Activated naive CD4-positive, alpha-beta T cell (primary cell): Measurements from ENCODE around the gene ANXA4.
"Not testable (repeated sequence)": the region's sequence is repeated elsewhere in the genome, so short reads cannot be mapped to it uniquely, and the experiment has no call there.

Experiments
- DNase-seq, 4 experiments: peaks; one replicate each; lab custom pipeline; 2025; lab: John Stamatoyannopoulos, UW

ANXA4 gene

DNA sequence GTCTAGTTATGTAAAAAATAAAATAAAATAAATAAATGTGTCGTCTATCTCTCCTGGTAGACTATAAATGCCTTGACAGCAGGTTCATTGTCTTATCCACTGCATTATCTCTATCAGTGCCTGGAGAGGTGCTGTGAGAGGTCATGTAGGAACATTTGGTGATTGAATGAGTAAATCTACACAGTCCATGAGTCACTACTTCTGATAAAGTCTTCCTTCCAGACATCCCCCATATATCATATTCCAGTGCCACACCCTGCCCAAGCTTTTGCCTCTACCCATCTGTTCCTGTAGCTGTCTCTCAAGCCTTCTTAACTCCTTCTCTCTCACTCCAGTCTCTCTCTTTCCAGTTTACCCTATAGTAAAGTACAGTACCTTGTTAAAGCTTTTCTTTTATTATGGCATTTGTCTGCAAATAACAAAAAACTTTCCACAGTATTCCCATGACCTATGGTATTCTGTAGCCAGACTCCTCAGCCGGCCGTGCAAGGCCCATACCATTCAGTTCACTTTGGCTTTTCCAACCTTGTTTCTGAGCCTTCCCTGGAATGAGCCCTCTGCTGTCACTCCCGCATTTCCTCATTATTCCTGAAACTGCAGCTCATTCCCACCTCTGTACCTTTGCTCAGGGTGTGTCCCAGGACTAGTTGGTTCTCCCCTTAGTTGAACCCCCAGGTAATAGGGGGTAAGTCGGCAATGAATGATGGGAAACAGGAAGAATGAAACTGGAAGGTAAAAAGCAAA lies 37.5 kb downstream of the ANXA4 start:
- no peak for DNase-seq

DNA sequence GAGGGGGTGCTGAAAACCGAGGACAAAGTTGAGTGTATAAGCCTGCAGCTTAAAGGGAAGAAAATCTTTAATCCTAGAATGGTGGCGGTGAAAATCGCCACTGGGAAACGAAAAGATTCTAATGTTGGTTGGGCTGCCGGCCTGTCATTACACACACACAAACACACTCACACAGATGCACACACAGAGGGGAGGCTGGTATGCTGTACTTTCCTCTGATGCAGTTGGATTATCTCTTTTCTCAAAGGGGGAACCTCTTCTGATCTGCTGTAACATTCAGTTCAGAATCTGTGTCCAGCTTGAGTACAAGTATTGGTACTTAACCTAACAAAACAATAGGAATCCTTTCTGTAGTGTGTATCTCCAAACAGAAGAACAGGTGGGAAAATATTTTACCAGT lies 39.0 kb downstream of the ANXA4 start:
- no peak for DNase-seq

DNA sequence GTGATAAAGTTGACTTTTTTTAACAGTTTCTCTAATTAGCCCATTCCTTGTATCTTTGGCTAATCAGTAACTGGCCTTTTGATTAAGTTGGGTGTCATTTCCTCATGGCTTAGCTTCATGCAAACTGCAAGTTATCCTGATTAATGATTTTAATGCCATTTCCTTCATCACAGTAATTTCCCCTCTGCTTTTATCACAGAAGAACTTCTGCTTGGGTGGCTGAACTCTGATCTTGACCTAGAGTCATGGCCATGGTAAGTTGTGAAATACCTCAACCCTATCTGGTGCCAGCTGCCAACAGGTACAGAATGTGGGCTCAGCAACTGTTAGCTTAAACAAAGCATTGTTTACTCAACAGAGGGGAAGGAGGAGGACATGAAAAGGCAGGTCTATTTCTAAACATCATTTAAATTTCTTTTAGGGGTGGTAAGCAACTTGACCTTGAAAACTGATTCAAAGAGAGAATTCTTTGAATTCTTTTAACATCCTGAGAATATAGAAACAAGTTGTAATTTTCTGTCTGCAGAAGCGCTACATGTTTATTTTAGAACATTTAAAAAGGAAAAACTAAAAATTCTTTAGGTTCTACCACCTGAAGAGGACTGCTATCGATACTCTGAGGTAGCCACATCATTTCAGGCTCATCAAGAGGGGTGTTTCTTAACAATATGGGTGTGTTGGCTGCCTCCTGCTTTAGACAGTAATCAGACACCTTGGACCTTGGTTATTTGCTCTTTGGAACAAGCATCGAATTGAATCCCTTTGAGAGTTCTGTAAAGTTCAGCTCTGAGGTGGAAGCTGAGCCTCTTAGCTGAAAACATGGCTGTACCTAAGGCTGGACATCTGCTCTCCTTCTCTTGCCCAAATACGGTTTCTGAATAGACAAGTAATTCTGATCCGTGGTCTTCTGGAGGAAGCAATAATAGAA lies 39.7 kb downstream of the ANXA4 start:
- DNase-seq, result no peak

DNA sequence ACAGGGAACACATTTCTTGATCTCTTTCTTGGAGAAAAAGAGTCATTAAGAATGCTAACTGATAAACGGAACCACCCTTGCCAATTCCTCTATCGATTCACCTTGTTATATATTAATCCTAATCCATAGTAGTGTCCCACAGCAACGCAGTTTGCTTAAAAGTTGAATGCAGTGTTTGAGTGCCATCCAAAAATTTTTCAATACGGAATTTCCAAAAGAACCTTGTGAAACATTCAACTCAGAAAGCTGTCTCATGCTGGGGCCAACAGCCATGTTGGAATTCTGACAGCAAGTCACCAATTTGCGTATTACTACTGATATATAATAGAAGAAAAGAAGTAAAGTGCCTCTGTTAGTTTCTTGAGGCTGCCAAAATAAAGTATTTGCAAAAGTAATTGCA lies 42.3 kb downstream of the ANXA4 start:
- DNase-seq, result no peak

DNA sequence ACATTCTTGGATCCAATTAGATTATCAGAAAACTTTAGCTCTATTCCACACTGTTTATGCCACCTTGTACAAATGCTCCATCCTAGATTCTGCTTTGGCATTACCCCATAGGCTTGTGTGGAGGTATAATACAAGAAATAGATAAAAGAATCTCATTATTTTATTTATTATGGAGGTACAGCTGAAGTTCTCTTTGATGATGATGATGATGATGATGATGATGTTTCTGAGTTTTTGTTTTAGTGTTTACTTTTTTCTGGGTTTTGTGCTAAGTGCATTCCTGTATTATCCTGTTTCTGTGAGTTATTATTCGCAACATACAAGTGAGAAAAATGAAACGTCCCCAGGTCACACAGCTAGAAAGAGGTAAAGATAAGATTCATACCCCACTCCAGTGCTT lies 43.4 kb downstream of the ANXA4 start:
- no peak for DNase-seq

DNA sequence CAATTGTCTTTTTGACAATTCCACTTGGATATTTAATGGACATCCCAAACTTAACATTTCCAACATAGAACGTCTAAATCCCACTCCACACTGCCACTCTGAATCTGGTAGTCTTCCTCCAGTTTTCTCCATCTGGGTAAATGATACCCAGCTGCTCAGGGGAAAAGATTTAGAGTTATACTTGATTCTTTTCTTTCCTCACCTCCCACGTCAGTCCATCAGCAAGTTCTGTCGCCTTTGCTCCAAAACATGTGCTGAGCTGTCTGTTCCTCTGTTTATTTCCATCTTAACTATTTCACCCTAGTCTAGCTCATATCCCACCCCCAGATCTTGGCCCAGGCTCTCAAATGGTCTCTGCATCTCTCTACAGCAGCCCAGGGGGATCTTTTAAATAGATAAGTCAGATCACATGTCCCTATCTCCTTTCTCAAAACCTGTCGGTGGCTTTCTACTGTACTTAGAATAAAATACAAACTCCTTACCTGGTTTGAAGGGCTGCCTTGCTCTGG lies 44.2 kb downstream of the ANXA4 start:
- DNase-seq, result no peak

DNA sequence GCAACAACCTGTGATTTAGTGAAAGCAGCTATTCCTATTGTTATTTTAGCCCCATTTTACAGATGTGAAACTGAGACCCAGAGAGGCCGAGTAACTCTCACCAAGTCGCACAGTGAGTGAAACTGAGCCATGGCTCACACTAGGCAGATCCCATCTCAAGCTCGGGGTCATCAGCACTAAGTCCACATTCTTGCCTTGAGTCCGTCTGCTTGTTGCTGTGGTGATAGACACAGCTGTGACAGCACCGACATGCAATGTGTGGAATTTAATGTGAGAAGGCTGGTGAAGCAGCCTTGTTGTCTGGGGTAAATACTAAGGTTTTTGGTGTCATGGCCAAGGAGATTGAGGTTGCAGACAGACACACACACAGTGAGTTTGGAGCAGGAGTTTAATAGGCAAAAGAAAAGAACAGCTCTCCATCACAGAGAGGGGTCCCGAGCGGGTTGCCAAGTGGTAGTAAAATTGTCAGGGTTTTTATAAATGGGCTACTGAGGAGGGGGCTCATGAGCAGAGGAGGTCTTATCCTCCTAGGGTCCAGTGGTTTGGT lies 47.3 kb downstream of the ANXA4 start:
- DNase-seq, result no peak

DNA sequence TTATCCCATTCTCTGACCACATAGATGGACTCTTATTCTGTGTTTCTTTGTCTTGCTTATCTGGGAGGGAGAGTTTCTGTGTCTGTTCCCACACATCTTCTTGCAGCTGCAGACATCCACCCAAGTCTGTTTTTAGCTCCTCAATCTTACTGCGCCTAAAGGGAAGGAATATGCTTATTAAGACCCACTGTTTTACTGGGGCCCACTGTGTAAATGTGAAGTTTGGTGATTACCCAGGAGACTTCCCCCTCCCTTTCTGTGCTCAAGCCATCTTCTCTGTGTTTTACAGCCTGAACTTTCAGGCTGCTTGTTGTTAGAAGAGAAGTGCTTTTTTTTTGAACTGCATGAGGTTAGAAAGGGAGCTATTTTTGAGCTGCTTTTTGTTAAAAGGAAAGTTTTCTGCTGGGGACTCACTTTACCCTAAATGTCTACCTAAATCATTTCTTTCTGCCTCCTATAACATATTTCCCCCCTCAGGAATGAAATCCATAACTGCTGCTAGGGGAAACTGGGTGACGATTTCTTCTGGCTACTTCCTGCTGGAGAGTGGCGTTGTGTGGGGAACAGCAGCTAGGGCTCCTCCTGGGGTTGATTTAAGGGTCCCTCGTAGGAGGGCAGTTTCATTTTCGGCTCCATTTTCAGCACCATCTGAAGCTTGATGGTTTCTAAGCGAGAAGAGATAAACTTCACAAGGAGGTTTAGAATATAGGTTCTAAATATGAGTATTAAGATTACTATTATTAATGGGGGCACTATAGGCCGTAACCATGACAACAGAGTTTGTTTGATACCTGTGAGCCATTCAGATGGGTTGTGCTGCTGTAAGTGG lies 48.1 kb downstream of the ANXA4 start:
- DNase-seq, result no peak

DNA sequence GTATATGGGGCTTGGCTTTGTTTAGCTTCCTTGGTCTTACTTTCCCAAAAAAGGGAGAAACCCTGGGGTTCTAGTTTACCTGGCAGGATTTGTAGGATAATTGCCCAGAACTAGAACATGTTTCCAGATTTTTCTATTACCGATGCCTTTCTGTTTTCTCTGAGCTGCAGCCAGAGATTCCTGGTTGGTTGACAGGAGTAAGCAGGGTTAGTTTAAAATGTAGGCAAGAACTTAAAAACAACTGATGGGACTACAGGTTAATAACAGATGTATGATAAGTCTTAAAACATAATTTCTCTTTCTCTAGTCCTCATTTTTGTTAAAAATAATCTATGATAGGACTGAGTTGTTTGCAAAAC lies 48.6 kb downstream of the ANXA4 start:
- no peak for DNase-seq

DNA sequence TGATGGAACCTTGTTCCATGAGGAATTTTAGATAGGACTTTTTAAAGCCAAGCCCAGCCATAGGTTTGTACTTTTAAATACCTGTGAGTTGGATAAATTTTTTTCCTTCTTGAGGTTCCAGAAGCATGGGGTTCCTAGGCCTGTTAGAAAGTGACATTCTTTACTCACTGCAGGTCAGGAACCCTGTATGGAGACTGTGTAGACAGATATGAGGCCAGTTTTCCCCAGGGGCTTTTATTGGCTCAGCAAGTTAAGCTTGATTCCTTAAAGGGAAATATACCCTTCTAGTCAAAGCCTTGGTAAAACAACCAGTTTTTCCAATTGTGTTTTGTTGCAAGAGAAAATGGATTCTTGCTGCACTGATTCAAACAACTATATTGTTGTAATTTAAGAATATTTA lies 49.1 kb downstream of the ANXA4 start:
- no peak for DNase-seq

DNA sequence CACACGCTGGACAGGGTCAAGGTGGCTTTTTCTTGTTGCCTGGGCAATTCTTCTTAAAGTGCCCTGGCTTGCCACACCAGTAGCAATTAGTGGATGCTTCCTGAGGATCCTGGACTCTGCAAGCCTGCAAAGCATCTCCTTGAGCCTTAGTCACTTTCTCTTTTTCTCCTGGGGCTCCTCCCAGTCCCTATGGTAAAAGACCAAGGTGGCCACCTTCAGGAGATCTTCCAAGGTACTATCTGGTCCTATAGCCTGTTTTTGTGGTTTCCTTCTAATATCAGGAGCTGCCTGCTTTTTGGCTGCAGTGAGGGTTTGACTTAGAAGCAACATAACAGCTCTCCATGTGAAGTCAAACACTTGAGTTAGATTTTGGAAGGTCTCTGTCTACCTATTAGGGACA lies 54.2 kb downstream of the ANXA4 start:
- no peak for DNase-seq

DNA sequence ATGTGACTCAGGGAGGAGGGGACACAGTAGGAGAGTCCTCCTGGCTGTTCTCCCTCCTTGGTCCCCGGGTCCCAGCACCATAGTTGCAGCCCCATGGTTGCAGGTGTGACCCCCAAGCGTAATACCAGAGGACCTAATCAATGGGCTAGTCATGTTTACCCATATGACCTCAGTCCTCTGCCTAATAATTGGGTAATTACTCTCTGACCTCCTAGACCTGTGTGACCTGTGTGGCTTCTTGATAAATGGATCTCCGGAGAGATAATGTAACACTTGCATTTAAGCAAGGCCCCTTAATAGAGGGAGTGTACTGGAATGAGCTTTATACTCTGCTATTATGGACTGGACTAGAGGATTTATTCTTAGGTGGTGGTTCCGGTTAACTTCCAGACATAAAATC lies 55.3 kb downstream of the ANXA4 start:
- DNase-seq, result no peak

DNA sequence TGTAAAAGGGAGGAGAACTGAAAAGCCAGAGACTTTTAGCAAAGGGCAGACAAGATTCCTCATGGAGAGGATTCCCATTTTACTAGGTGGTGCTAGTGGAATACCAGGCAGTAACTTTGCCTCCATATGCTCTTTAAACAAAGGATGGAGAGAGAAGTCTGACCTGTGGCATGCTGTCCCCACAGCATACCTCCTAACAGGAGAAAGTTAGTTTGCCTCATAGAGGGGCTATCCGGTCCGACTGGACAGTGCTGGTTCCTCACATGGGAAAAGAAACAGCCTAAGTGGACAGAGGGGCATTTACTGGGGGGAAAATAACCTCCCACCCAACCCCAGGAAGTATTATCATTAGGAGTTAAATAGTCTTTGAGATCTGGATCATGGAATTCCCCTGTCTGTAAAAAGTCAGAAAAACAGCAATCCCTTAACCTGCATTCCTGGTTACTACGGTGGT lies 55.9 kb downstream of the ANXA4 start:
- no peak for DNase-seq

DNA sequence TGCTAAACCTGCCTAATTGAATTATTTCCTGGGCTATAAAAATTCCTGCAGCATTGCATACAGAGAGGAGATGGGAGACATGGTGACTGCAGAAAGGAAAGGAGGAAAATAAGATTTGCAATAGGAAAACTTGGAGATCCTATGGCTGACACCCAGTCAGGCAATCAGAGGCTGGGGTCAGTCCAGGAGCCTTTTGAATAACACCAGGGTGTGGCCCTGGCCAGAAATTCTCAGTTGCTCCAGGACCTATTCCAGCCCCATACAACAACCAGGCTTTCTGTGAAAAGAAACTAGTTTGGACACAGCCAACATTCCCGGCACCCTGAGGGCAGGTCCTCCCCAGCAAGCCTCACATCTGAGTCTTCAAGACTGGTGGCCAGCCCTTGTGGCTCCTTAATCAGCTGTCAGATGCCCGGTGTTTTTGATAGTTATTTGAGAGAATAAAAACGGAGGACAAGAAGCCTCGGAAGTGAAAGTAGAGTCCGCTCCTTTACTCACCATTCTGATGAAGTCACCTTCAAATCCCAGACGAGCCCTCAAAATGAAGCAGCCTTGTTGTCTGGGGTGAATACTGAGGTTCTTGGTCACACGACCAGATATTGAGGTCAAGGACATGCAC lies 56.5 kb downstream of the ANXA4 start:
- DNase-seq, result no peak

DNA sequence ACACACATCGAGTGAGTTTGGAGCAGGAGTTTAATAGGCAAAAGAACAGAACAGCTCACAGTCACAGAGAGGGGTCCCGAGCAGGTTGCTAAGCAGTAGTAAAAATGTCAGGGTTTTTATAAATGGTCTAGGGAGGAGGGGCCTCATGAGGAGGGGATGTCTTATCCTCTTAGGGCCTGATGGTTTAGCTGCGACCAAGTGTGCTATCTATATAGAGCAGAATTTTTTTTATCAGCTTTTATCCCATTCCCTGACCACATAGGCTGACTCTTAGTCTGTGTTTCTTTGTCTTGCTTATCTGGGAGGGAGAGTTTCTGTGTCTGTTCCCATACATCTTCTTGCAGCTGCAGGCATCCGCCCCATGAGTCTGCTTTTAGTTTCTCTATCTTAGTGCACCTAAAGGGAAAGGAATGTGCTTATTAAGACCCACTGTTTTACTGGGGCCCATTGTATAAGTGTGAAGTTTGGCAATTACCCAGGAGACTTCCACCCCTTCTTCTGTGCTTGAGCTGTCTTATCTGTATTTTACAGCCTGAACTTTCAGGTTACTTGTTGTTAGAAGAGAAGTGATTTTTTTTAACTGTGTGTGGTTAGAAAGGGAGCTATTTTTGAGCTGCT lies 57.1 kb downstream of the ANXA4 start:
- no peak for DNase-seq

DNA sequence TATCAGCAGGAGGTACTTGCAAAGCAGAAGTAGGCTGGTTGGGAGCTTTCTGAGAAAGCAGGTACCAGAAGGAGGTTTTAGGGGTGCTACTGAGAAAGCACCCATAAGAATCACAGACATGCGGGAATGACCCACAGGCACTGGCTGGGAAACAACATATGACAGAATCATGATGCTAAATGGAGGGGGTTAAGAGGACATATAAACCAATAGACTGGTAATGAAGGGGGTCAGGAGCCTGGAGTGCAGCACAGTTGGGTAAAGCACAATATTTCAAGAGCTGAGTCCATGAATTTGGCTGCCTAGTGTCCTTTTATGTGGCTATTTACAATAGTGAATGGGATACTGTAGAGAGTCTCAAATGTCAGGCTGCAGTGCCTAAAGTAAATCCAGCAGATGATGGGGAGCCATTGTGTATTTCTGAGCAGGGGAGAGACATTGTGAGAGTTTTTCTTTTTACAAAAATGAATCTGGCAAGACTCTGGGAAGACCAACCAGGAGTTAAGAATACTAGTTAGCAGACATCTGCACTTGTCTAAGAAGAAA lies 59.9 kb downstream of the ANXA4 start:
- no peak for DNase-seq

DNA sequence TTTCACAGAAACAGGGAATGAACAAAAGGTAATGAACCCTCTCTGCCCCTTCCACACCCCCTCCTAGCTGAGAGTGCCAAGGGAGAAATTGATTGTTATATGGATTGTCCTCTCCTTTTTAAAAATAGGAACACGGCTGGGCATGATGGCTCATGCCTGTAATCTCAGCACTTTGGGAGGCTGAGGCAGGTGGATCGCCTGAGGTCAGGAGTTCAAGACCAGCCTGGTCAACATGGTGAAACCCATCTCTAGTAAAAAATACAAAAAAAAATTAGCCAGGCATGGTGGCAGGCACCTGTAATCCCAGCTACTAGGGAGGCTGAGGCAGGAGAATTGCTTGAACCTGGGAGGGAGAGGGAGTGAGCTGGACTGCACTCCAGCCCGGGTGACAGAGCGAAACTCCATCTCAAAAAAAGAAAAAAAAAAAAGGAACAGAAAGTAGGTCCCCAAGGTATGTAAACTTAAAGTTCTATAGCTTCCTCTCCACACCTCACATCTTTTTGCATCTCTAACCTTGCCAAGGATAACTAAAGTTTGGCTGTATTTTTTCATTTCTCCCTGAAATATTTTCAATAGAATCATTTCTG lies 60.9 kb downstream of the ANXA4 start:
- not testable (repeated sequence) for DNase-seq

DNA sequence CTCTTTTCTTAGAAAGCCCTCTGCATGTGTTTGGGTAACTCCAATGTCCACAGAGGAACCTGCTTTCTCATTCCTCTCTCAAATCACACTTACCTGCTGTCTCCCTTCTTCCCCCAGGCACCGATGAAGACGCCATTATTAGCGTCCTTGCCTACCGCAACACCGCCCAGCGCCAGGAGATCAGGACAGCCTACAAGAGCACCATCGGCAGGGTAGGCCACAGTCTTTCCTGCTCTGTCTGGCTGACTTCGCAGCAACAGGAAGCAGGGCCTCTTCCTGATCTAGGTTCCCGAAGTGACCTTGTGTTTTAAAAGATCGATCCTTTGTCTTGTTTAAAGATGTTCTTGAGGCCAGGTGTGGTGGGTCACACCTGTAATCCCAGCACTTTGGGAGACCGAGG lies 62.5 kb downstream of the ANXA4 start:
- DNase-seq, result no peak

DNA sequence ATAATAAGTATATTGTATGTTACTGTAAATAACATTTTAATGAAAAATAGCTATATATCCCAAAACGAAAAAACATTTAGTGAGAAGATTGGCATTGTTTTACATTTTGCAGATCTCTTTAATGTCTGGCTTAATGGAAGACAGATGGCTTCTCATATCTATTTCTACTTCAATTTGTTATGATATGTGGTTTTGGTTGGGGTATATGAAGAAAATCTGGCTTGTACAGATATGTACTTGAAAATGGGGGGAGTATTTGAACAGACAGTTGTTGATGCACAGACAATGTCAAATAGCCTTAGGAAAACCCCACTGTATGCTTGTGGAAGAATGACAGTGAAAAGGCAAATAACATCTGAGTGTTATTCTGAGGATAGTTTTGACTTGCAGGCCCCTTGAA lies 64.0 kb downstream of the ANXA4 start:
- DNase-seq, result no peak

DNA sequence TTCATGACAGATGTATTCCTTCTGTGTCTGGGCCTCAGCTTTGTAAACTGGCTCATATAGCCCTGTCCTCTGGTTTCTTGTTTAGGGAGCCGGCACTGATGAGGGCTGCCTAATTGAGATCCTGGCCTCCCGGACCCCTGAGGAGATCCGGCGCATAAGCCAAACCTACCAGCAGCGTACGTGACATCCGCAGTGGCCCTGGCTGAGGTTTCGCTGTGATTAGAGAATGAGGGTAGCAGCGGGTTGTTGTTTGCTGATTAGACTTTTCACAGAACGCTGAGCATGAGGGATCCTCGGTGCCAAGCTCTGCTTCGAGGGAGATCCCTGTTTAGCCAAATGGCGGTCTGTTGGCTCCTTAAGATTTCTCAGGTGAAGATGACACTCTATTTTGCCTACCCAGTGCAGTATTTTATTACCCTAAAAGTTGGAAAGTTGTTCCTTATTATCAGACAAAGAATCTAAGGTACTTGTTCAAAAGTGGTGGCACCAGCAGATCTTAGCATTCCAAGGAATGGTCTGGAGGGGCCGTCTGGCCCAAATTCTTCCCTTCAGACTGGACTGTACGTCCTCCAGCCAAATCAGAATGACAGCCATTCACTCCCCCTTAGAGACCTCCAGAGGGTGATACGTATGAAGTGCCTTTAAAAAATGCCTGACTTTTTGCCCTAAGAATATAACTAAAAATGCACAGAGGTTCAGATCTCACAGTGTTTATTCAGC lies 66.0 kb downstream of the ANXA4 start:
- DNase-seq, result no peak
